Left colon (tissue), 2 donors: Measurements from ENCODE around the gene DAND5. TPM values are rescaled to one million over a fixed set of nuclear protein-coding genes. Genes with fewer than 3 reads are reported as not detected.

Experiments used
- ATAC-seq: fragments of 200-7000 bp; cut with Tn5 transposase; one replicate; pipeline ENCODE4 v1.9.1; 2020; ENCODE audit warnings: mild to moderate bottlenecking, moderate library complexity
- DNase-seq, 2 donors: peaks; one replicate each; pipeline ENCODE4 v3.0.0-alpha.2; 2020
- intact Hi-C, 2 donors: fragments of 100-400 bp; cut with DNase I in 1 of 2; cut with micrococcal nuclease in 1 of 2; formaldehyde crosslinking; loops; one replicate each; pipeline versions ENCODE4 v1.11.2 to v1.14.0; 2022; cut with DNase I, micrococcal nuclease
- long read RNA-seq: library from polyadenylated mRNA; unstranded; transcript quantifications from one replicate; pipeline ENCODE4 v2.0.0, GENCODE V29; 2021
- total RNA-seq, 2 donors: library from RNA; stranded (reverse); fragmentation: NEBNext Ultra II Directional; extraction: Animal tissue kit (Norgen Biotek cat#: 25700); gene quantifications; one replicate each; pipeline ENCODE4 v1.2.1, GENCODE V29; 2021
- donor health status: DM: no; HTN: no; CAD: no.
- donor health status: DM: yes; HTN: yes; CAD: no.

Gene DAND5
- under 1 TPM; 0.18 to 0.50 TPM for total RNA-seq
- long read RNA-seq, partial matches to known transcripts, result 1 of 1 reads
- long read RNA-seq, other reads (novel, unspliced or antisense), result 0 of 1 reads

GRCh38 chr19:12969292-12969988 is at the start of gene DAND5:
Gene DAND5 (plus strand): TSS chr19:12969576. CDS start chr19:12969661, 85 bp downstream.
- ATAC-seq, result no peak
- intact Hi-C loops, result loop anchor here in 1 of 2 donors (10.0 kb wide), 1 partner anchor 85 kb away; the partner anchor contains the start of genes DNASE2 and KLF1
- DNase-seq, result peak; percentile 11 to 53

- peak; percentile 1 for ATAC-seq
- no peak for DNase-seq
- intact Hi-C loops, result no loop called here
Observed at GRCh38 chr19:12921047-12921446, 48.3 kb upstream of the DAND5 start.

GRCh38 chr19:12922959-12923358 is 46.4 kb upstream of the DAND5 start:
- DNase-seq, result no peak
- ATAC-seq, result no peak
- intact Hi-C loops, result no loop called here

GRCh38 chr19:12924621-12925310 is 44.6 kb upstream of the DAND5 start:
- DNase-seq (no peak), ATAC-seq (no peak)
- intact Hi-C loops, result no loop called here

GRCh38 chr19:12930002-12930645 is 39.3 kb upstream of the DAND5 start:
- ATAC-seq, result no peak
- no peak for DNase-seq
- intact Hi-C loops, result no loop called here

GRCh38 chr19:12932392-12933286 is 36.7 kb upstream of the DAND5 start:
- intact Hi-C loops, result no loop called here
- DNase-seq (peak in 1 of 2 donors; percentile 44), ATAC-seq (no peak)

- DNase-seq (peak; percentile 92 to 93), ATAC-seq (peak; percentile 78)
- intact Hi-C loops, result no loop called here
Observed at GRCh38 chr19:12933287-12934072, 35.9 kb upstream of the DAND5 start, which contains the start of gene FARSA. Gene FARSA (minus strand): TSS chr19:12933711. CDS start chr19:12933696, 15 bp downstream.

- ATAC-seq (no peak), DNase-seq (no peak)
- intact Hi-C loops, result no loop called here
Observed at GRCh38 chr19:12935071-12935470, 34.3 kb upstream of the DAND5 start.

- intact Hi-C loops, result no loop called here
- DNase-seq (no peak), ATAC-seq (no peak)
Observed at GRCh38 chr19:12936582-12936981, 32.8 kb upstream of the DAND5 start.

GRCh38 chr19:12937093-12937926 is 32.1 kb upstream of the DAND5 start:
- DNase-seq, result peak; percentile 50 to 66
- ATAC-seq, result no peak

GRCh38 chr19:12937927-12938778 is 31.2 kb upstream of the DAND5 start, which contains the start of gene CALR:
Gene CALR (plus strand): TSS chr19:12938609. CDS start chr19:12938680, 71 bp downstream.
- ATAC-seq, result peak; percentile 86
- intact Hi-C loops, result no loop called here
- DNase-seq, result peak; percentile 99 to 100

More at GRCh38 chr19:12937093-12937926, 32.1 kb upstream of the DAND5 start:
- intact Hi-C loops, result no loop called here

GRCh38 chr19:12938779-12939601 is 30.4 kb upstream of the DAND5 start:
- intact Hi-C loops, result no loop called here
- DNase-seq (peak in 1 of 2 donors; percentile 38), ATAC-seq (peak; percentile 52)

- DNase-seq, result no peak
- intact Hi-C loops, result no loop called here
- no peak for ATAC-seq
Observed at GRCh38 chr19:12939975-12940423, 29.4 kb upstream of the DAND5 start.

GRCh38 chr19:12940897-12941296 is 28.5 kb upstream of the DAND5 start:
- DNase-seq (no peak), ATAC-seq (no peak)
- intact Hi-C loops, result no loop called here

GRCh38 chr19:12943437-12944044 is 25.8 kb upstream of the DAND5 start:
- ATAC-seq (no peak), DNase-seq (no peak)
- intact Hi-C loops, result no loop called here
